ENCODE measurements around the gene ATP2A1. TPM values are rescaled to one million over a fixed set of nuclear protein-coding genes. Genes with fewer than 3 reads are reported as not detected.

Gene ATP2A1
- total and polyA plus RNA-seq, 2 of the 13 experiments (the other 11 are each of a cell fraction or from before 2014, with no cell fraction given) = 3.2 to 12.5 TPM

- no peak for TF ChIP-seq PHB2 (IDR thresholded peaks at IDR 0.05; ENCODE audit: partially characterized antibody)
- no peak for TF ChIP-seq CENPBD1 (CRISPR knock-in tag; IDR thresholded peaks at IDR 0.05; ENCODE audit: borderline replicate concordance, low read depth)
- no peak for TF ChIP-seq PRDM10 (CRISPR knock-in tag; IDR thresholded peaks at IDR 0.05; ENCODE audit: low read depth)
- TF ChIP-seq DNMT1 (CRISPR knock-in tag; IDR thresholded peaks at IDR 0.05) = no peak
- no peak for TF ChIP-seq ZSCAN20 (CRISPR knock-in tag; IDR thresholded peaks at IDR 0.05; ENCODE audit: borderline replicate concordance)
- TF ChIP-seq CTCF (CRISPR knock-in tag; IDR thresholded peaks at IDR 0.05) = no peak
- TF ChIP-seq ZFP41 (CRISPR knock-in tag; IDR thresholded peaks at IDR 0.05; ENCODE audit: borderline replicate concordance) = no peak
- no peak for TF ChIP-seq SPEN (CRISPR knock-in tag; IDR thresholded peaks at IDR 0.05; ENCODE audit: low read depth)
- TF ChIP-seq ZNF354B (CRISPR knock-in tag; IDR thresholded peaks at IDR 0.05) = no peak
- no peak for TF ChIP-seq NFAT5 (CRISPR knock-in tag; IDR thresholded peaks at IDR 0.05)
- no peak for TF ChIP-seq KLF11 (CRISPR knock-in tag; IDR thresholded peaks at IDR 0.05)
Measured at GRCh38 chr16:28859326-28859725, 19.0 kb upstream of the ATP2A1 start (continued).

All from HepG2 (cell line).